Activated naive CD4-positive, alpha-beta T cell treated with anti-CD3 and anti-CD28 coated beads, Interleukin-2, amount 50 U/mL, for 16 hours (primary cell): ENCODE measurements around the gene SYNGR3.

Experiments
- DNase-seq: peaks from one replicate; pipeline ENCODE4 v3.0.0-alpha.2; 2020

SYNGR3 gene

GRCh38 chr16:1976951-1977874 lies 12.6 kb upstream of the SYNGR3 start:
- DNase-seq, result no peak

GRCh38 chr16:1977875-1978268 lies 11.9 kb upstream of the SYNGR3 start:
- no peak for DNase-seq

GRCh38 chr16:1978476-1979120 lies 11.2 kb upstream of the SYNGR3 start:
- no peak for DNase-seq

- DNase-seq, result peak; percentile 49
These were observed 10.3 kb upstream of the SYNGR3 start for GRCh38 chr16:1979271-1980029.

- DNase-seq, result no peak
These were observed 9.6 kb upstream of the SYNGR3 start for GRCh38 chr16:1980030-1980769.

- no peak for DNase-seq
These were observed 9.0 kb upstream of the SYNGR3 start for GRCh38 chr16:1980770-1981087.

- DNase-seq, result no peak
These were observed 8.4 kb upstream of the SYNGR3 start, which contains the start of gene NOXO1 for GRCh38 chr16:1981398-1981836. TSS of gene NOXO1 (minus strand) at chr16:1981469. CDS start at chr16:1981179, 290 bp downstream.

- no peak for DNase-seq
These were observed 7.7 kb upstream of the SYNGR3 start for GRCh38 chr16:1982013-1982433.

- DNase-seq, result no peak
These were observed 6.7 kb upstream of the SYNGR3 start for GRCh38 chr16:1982991-1983543.

- peak; percentile 63 for DNase-seq
These were observed 6.0 kb upstream of the SYNGR3 start, which contains the start of gene GFER for GRCh38 chr16:1983544-1984346. TSS of gene GFER (plus strand) at chr16:1984193. CDS start at chr16:1984219, 26 bp downstream.

GRCh38 chr16:1984347-1985225 lies 5.2 kb upstream of the SYNGR3 start:
- DNase-seq, result no peak

GRCh38 chr16:1985466-1986150 lies 4.2 kb upstream of the SYNGR3 start:
- DNase-seq, result no peak

- no peak for DNase-seq
These were observed 2.6 kb upstream of the SYNGR3 start for GRCh38 chr16:1987198-1987597.

GRCh38 chr16:1990101-1990350 lies 256 bp downstream of the SYNGR3 start:
- DNase-seq, result no peak

GRCh38 chr16:1990351-1991134 lies 773 bp downstream of the SYNGR3 start:
- no peak for DNase-seq

- DNase-seq, result no peak
These were observed 1.4 kb downstream of the SYNGR3 start for GRCh38 chr16:1991135-1991551.

GRCh38 chr16:1991588-1991947 lies 1.8 kb downstream of the SYNGR3 start:
- DNase-seq, result no peak

- DNase-seq, result peak; percentile 96
These were observed 2.4 kb downstream of the SYNGR3 start for GRCh38 chr16:1991948-1992703.
